Measurements from ENCODE around the gene AHSA1.

Gene AHSA1

GRCh38 chr14:77474479-77475177, 16.7 kb downstream of the AHSA1 start:
- no peak for DNase-seq

DNA sequence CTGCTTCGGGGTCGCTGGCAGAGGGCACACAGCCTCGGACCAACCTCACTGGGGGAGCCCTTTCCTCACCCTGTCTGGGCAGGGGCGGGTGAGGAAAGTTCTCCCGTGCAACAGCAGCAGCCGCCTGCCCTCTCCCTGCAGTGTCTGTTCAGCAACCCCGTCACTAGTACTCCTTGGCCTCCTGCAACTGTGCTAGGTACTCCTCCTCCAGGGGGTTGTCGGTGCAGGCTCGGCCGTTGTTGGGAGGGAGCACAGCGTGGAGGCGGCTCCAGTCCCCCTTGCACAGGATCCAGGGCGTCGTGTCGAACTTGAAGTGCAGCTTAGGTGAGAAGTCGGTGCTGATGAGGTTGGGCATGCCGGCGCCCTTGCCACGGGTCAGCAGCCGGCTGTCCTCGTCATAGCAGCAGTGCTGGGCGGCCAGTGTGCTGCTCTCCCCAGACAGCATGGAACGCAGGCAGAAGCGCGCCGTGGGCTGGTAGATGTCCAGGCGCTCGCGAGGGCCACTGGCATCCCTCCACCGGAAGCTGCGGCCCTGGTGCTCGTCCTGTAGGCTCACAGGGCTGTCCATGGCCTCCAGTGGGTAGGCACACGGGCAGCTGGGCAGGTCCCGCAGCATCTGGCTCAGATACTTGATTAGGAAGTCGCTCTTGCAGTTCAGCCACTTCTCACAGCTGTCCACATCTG, 17.7 kb downstream of the AHSA1 start:
- DNase-seq: no peak

DNA sequence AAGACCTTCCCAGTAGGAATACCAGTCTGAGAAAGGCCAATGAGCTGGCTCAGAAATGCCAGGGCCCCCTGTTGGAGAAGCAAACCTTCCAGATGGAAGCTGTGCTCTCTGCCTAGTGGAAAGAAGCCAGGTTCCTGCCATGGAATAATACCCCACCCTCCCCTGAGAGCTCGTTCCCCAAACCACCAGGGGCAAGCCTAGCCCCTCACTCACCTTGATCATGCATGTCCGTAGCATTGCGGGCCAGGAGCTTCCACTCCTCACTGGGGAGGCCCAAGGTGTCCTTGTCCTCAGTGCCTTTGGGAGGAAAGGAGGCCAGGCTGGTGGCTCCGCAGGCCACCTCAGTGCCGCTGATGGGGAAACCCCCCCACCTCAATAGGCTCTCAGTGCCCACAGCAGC, 20.1 kb downstream of the AHSA1 start:
- DNase-seq: no peak

DNA sequence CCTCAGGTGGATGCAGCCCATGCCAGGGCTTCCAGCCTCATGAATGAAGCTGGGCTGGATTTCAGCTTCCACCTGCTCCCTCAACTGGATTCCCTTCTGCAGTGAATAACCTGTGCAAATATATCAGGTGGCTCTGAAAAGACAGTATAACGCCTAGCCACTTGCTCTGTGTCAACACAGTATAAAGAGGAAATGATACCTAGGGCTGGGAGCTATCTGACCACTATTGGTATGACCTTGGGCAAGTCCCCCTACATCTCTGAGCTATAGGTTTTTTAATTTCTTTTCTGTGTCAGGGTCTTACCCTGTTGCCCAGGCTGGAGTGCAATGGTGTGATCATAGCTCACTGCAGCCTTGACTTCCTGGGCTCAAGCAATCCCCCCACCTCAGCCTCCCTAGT, 20.9 kb downstream of the AHSA1 start:
- no peak for DNase-seq

DNA sequence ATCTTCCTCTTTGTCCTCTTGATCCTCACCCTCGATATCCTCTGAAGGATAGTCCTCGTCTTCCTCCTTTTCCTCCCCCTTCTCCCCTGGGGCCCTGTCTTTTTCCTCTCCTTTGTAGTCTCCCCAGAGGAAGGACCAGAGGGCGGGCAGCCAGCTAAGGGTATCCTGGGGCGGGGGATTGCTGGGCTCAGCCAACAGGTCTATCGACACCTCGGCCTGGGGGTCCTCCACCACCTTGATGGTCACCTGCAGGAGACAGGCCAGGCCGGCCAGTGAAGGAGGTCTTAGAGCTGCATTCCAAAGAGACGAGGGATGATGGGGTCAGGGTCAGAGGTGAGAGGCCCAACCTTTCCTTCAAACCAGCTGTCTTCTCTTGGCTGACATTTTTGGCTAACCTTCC, 24.5 kb downstream of the AHSA1 start:
- no peak for DNase-seq

DNA sequence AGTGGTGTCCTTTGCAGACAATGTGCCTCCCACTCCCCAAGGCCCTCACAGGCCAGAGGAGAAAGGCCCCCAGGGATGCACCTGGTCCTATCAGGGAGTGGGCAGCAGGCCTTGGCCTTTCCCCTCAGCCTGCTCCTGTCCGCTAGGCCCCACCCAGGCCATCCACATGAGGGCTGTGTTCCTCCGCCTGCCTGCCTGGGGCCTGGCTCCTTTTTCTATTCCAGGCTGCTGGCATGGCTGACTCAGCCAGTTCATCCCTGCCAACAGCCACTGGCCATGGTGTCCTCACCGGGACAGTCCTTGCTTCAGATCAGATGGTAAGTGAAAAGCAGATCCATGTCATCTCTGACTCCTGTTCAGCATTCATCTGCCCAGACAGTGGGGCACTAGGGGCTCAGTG, 27.4 kb downstream of the AHSA1 start:
- DNase-seq: no peak

GRCh38 chr14:77485901-77486678, 28.2 kb downstream of the AHSA1 start:
- DNase-seq: no peak

- no peak for DNase-seq
Measured at GRCh38 chr14:77488558-77488957, 30.7 kb downstream of the AHSA1 start.

DNA sequence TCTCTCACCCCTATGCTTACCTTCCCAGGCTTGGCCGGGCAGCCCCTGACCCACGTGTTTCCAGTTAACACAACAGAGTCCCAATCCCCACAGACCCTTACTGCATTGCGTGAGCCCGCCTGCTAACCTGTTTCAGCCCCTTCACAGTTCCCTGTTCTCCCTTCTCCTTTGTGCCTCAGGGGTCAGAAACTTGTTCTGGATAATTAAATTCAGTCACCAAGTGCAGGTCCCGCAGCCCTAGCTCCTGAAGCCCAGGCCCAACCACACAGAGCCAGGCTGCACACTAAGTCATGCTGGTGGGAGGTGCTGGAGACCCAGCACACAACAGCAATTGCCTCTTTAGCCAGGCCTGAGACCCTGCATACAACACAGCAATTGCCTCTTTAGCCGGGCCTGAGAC, 31.1 kb downstream of the AHSA1 start:
- no peak for DNase-seq

DNA sequence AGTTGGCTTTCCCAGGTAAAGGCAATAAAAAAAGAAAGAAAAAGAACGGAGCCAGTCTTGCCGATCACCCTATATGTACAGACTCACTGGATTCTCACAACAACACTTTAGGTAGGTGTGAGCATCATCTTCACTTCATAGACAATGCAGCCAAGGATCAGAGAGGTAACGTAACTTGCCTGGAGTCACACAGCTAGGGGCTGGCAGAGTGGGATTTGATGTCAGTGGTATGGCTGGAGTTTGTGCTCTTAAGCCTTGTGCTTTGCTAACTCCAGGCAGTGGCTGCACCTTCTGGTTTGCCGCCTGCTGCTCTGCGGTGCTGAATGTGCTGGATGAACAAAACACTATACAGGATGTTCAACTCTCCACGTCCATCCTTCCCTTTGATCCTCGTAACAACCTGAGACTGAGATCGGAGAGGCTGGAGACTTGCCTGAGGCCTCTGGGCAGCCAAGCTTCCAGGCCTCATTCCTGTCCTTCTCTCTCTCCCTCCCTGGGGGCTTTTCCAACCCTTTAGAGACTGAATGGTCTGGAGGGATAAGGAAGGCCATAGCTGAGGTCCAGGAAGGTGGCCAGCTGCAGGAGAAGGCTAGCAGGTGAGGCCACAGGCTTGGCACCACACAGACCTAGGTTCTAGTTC, 32.6 kb downstream of the AHSA1 start:
- no peak for DNase-seq

DNA sequence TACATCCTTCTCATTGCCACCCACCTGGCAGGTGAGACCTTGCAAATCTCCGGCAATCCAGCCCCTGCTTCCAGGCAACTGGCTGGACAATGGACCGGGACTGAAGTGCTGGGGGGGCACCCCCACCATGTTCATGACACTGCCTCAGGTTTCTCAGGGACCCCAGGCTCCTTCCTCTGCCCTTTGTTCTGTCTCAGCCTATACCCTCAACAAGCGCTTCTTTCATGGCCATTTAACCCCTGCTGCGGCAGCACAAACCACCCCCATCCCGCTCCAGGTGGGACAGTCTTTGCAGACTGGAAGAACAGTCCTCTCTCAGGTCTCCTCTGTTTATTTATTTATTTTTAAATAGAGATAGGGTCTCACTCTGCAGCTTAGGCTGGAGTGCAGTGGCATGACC, 33.2 kb downstream of the AHSA1 start:
- no peak for DNase-seq

DNA sequence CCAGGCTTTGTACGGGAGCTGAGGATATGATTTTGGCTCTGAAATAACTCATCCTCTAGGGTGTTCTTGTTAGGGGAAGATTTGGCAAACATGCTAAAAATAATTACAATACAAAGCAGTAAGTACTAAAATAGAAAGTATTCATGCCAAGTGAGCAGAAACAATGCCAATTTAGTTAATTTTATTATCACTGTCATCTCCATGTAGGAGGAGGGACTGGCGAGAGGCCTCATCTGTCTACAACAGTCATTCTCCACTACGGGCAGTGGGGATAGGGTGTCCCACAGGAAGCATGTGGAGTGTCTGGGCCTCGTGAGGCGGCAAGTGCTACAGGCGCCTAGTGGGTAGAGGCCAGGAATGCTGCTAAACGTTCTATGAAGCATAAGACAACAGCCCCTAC, 37.4 kb downstream of the AHSA1 start:
- DNase-seq: no peak

- DNase-seq: peak; percentile 10
Measured at GRCh38 chr14:77498120-77498979, 40.5 kb downstream of the AHSA1 start, which contains the start of gene ISM2. ISM2 (minus strand) TSS chr14:77498816; CDS start chr14:77498793, 23 bp downstream.

- no peak for DNase-seq
Measured at GRCh38 chr14:77498984-77499527, 41.2 kb downstream of the AHSA1 start.

GRCh38 chr14:77502109-77502782, 44.4 kb downstream of the AHSA1 start:
- no peak for DNase-seq

DNA sequence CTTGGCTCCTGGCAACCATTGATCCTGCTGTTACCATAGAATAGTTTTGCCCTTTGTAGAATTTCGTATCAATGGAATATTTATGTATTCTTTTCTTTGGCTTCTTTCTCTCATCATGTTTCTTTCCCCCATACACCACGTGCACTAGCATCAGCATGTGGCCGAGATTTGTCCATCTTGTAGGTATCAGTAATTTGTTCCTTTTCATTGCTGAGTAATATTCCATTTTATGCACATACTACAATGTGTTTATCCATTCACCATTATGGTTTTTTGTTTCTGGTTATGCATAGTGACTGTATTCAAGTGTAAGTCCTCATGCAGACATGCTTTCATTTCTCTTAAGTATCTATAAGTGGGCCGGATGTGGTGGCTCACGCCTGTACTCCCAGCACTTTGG, 45.2 kb downstream of the AHSA1 start:
- no peak for DNase-seq

DNA sequence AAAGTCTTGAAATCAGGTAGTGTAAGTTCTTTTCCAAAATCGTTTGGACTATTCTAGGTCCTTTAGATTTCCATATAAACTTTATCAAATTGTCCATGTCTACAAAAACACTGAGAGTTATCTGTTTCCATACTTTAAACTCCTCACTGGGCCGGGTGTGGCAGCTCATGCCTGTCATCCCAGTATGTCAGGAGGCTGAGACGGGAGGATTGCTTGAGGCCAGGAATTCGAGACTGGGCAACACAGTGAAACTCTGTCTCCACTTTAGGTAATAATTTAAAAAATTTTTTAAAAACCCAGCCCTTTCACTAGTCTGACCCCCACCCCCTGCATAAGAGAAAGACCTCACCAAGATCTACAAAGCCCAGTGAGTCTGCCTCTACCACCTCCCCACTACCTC, 47.1 kb downstream of the AHSA1 start:
- DNase-seq: no peak

- DNase-seq: no peak
Measured at GRCh38 chr14:77507762-77508161, 49.9 kb downstream of the AHSA1 start.

DNA sequence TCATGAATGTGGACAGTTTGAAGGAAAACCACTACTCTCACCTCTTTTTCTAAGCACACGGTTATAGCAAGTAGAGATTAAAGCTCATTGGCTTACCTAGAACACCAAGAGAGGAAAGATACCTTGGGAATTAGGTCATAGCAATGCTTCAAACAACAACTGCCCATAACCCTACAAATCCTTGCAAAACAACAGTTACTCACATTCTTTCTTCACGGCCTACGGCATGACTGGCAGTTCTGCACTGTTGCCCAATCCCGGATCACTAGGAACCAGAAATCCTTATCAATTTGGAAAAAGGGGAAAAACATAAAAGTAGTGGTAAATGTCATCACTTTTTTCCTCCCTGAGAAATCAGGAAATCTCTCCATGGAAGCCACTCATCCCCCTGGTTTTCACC, 50.4 kb downstream of the AHSA1 start:
- no peak for DNase-seq

GRCh38 chr14:77508876-77509275, 51.0 kb downstream of the AHSA1 start:
- no peak for DNase-seq

DNA sequence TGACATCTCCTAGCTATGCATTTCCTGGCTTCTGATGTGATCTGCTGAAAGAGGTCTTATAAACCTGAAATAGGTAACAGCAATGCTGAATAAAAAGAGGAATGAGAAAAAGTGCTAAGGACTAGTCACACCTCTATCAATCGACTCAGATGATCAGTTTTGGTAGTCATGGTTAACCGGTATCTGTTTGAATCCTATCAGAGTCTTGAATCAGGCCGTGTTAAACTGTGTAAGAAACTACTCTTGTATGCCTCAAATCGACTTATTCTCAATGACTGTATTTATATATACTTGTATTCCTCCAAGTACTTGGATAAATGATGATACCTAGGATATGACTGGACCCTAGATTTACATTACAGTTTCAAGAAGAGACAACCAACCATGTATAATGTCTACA, 51.5 kb downstream of the AHSA1 start:
- no peak for DNase-seq
